Suppressor macrophage treated with lipopolysaccharide for 4 hours (primary cell): Measurements from ENCODE around the gene SLC1A2.
A peak's percentile ranks its signal among the peaks of the same experiment; 100 is the strongest.

Source experiments
- DNase-seq: peaks from one replicate; pipeline ENCODE4 v3.0.0-alpha.2; 2020

The SLC1A2 gene

GRCh38 chr11:35214792-35215193 is 204.6 kb downstream of the SLC1A2 start:
- peak; percentile 88 for DNase-seq

- DNase-seq = no peak
Measured at GRCh38 chr11:35214226-35214770, 205.1 kb downstream of the SLC1A2 start.

- DNase-seq = peak; percentile 88
Measured at GRCh38 chr11:35211952-35212351, 207.4 kb downstream of the SLC1A2 start.

GRCh38 chr11:35210876-35211546 is 208.3 kb downstream of the SLC1A2 start:
- peak; percentile 60 for DNase-seq

- no peak for DNase-seq
Measured at GRCh38 chr11:35208795-35209194, 210.6 kb downstream of the SLC1A2 start.

GRCh38 chr11:35207471-35208403 is 211.6 kb downstream of the SLC1A2 start:
- DNase-seq = no peak

GRCh38 chr11:35206616-35207015 is 212.7 kb downstream of the SLC1A2 start:
- DNase-seq = no peak

- DNase-seq = no peak
Measured at GRCh38 chr11:35204614-35205013, 214.7 kb downstream of the SLC1A2 start.
